HG03064 (cell line): ENCODE results near the gene VTI1A.

Experiments used
- ATAC-seq: cut with Tn5 transposase; IDR thresholded peaks from one replicate; pipeline ENCODE4 v1.9.1; 2021; ENCODE audit warnings: low read depth; ENCODE audit not compliant: unreplicated experiment

The VTI1A gene

GRCh38 chr10:112624546-112625048 is 177.6 kb downstream of the VTI1A start:
- no peak for ATAC-seq

DNA sequence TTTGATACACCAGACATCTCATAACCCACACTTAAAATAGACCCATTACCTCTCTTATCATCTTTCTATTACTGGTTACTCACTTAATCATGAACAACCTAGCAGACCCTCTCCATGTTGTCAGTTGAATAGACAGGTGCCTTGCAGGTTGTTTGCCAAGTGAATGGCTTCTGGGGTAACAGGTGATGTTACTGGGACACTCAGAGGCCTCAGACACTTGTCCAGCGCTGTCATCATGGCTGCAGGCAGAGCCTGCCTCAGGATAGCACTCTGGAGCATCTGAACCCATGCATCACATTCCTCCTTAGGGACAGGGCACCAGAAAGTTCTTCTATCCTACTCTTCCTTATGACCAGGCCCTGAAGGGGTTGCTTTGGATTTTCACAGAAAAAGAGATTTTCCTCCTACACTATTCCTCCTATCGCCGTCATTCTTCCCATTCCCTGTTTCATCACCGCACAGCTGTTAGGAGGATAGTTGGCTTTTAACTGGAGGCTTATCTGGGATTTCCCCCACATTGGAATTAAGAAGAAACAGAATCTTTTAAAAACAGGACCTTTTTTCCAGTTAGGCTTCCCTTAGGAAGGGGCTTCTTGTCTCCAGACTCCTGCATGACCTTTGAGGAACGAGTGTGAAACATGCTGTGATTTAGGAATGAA is 182.1 kb downstream of the VTI1A start:
- no peak for ATAC-seq

DNA sequence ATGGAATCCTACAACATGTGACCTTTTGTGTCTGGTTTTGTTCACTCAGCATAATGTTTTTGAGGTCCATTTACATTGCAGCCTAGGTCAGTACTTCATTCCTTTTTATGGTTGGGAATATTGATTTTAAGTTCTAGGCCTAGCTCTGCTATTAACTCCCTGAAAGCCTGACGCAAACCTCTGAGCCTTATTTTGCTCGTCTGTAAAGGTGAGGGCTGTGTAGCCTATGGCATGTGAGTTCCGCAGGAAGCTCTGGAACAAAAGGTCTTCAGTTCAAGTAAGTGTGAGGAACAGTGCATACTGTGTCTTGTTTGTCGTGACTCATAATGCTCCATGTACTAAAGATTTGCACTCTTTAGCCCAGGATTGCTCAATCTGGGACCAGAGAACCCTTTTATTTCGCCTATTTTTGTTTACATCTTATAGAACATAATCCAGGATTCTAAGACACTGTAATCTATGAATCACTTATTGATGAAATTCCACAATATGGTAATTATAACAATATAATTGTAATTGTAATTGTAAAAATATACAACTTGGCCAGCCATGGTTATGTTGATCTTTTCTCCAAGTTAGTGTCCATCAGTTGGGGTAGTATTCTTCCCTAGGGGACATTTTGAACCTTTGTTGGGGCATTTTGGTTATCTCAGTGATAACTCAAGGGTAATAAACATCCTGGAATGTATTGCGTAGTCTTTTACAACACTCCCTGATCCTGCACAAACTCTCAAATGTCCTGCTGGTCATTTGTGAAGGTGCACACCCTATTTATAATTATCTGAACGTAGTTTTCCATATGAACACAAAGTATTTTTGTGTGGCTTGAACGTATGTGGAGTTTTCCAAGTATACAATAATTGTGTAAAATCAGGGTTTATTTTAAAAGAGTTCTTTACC is 184.7 kb downstream of the VTI1A start:
- ATAC-seq, result no peak

GRCh38 chr10:112634096-112634830 is 187.2 kb downstream of the VTI1A start:
- ATAC-seq, result no peak

GRCh38 chr10:112637901-112638300 is 190.9 kb downstream of the VTI1A start:
- no peak for ATAC-seq

- no peak for ATAC-seq
These were observed 192.3 kb downstream of the VTI1A start for GRCh38 chr10:112639298-112639697.

- ATAC-seq, result no peak
These were observed 193.6 kb downstream of the VTI1A start for GRCh38 chr10:112640638-112641037.

GRCh38 chr10:112643600-112644264 is 196.7 kb downstream of the VTI1A start:
- ATAC-seq, result no peak

DNA sequence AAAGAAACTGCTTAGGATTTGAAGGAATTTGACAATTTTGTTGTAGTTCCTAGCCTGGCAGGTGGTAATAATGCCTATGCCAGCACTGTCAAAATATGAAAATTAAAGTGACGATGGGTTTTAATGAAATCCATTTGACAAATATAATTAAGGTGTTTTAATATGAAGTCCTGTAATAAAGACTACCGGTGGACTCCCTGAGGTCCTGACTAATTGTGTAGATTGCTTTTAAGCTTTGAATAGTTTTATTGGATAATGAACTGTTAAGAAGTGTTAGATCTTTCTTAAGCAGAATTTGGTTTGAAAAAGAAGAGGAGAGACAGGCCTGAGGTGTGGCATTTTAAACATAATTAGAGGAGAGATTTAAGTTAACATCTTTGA is 197.2 kb downstream of the VTI1A start:
- no peak for ATAC-seq

- no peak for ATAC-seq
These were observed 202.2 kb downstream of the VTI1A start for GRCh38 chr10:112649006-112649821.

- no peak for ATAC-seq
These were observed 202.8 kb downstream of the VTI1A start for GRCh38 chr10:112649822-112650152.

DNA sequence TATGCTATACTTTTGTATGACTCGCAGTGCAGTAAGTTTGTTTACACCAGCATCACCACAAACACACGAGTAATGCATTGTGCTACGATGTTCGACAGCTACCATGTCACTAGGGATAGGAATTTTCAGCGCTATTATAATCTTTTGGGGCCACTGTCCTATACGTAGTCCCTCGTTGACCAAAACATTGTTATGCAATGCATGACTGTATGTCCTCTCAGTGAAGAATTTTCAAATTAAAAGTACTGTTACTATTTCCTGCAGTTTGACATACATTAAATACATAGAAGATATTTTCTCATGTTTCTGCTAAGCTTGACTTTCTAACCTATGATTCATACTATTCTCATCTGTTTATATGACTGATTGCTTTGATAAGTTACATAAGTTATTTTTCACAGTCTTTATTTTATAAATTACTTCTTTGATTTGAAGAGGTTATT is 203.6 kb downstream of the VTI1A start:
- ATAC-seq, result no peak

GRCh38 chr10:112653215-112653614 is 206.2 kb downstream of the VTI1A start:
- no peak for ATAC-seq

GRCh38 chr10:112653851-112654250 is 206.8 kb downstream of the VTI1A start:
- ATAC-seq, result no peak

- ATAC-seq, result no peak
These were observed 207.8 kb downstream of the VTI1A start for GRCh38 chr10:112654794-112655193.

DNA sequence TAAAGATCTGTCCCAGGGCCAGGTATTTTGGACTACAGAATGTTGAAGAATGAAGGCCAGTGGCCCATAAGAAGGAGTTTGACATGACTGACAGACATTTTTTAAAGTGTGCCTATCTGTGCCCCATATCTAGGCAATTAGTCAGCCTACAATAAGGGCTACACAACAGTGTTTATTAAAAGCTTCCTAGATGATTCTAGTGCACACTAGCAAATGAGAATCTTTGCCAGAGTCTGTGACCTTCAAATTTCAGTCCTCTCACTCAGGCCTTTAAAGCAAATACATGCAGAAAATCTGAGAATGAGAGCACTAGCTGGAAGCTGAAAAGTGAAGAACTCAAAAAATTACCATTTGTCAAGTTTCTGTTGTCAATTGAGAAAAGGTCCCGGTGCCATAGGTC is 208.7 kb downstream of the VTI1A start:
- no peak for ATAC-seq

DNA sequence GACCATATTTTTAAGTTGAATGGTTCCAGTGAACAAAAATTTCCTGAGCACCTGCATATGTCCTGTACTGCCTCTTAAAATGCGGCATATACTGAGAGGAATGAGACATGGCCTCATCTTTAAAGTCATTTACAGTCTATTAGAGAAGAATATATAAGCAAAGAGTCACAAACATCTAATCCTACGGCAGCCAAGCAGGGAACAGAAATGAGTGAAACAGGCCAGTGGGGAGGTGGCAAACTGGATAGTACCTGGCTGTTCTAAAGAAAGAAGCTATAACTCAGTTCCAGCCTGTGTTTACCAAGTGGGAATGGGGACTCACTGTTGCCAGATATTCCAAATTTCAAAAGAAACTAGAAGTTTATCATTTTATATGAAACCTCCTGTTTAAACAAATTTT is 211.4 kb downstream of the VTI1A start:
- no peak for ATAC-seq

GRCh38 chr10:112658900-112659638 is 212.1 kb downstream of the VTI1A start:
- ATAC-seq, result no peak
